ENCODE data around the gene KRTAP12-2.

DNA sequence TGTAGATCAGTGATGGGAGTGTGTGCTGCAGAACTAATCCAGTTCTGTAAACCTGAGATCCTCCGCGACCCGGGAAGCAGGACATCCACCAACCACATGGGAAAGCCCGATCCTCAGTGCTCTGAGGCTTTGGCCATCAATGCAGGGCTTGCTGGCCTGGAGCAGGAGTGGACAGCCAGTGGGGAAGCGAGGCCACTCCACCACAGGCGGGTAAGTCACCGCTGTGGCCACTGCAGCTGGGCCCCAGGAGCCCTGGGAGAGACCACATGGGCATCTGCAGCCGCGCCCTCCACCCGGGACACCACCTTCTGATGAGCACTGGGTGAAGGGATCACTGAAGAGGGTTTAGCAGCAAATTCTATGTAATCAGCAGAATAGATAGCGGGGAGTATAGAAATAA lies 14.4 kb upstream of the KRTAP12-2 start:
- TF ChIP-seq, protein P1, sequence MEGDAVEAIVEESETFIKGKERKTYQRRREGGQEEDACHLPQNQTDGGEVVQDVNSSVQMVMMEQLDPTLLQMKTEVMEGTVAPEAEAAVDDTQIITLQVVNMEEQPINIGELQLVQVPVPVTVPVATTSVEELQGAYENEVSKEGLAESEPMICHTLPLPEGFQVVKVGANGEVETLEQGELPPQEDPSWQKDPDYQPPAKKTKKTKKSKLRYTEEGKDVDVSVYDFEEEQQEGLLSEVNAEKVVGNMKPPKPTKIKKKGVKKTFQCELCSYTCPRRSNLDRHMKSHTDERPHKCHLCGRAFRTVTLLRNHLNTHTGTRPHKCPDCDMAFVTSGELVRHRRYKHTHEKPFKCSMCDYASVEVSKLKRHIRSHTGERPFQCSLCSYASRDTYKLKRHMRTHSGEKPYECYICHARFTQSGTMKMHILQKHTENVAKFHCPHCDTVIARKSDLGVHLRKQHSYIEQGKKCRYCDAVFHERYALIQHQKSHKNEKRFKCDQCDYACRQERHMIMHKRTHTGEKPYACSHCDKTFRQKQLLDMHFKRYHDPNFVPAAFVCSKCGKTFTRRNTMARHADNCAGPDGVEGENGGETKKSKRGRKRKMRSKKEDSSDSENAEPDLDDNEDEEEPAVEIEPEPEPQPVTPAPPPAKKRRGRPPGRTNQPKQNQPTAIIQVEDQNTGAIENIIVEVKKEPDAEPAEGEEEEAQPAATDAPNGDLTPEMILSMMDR (IDR thresholded peaks at IDR 0.05 in 4 of 5, conservative IDR thresholded peaks at IDR 0.05 in 1 of 5) = no peak
- TF ChIP-seq POLR2A (IDR thresholded peaks at IDR 0.05) = no peak
